Effector CD8-positive, alpha-beta T cell (primary cell): Measurements from ENCODE around the gene CSPG5.
A peak's percentile ranks its signal among the peaks of the same experiment; 100 is the strongest.

Source experiments
- DNase-seq: peaks from one replicate; lab custom pipeline; 2025; lab: John Stamatoyannopoulos, UW

Gene CSPG5

GRCh38 chr3:47588053-47588452 is 9.4 kb upstream of the CSPG5 start:
- no peak for DNase-seq

GRCh38 chr3:47586746-47587145 is 8.1 kb upstream of the CSPG5 start:
- no peak for DNase-seq

GRCh38 chr3:47583320-47584075 is 4.8 kb upstream of the CSPG5 start:
- DNase-seq: no peak

- DNase-seq: no peak
Measured at GRCh38 chr3:47581835-47582234, 3.2 kb upstream of the CSPG5 start.

GRCh38 chr3:47581422-47581821 is 2.8 kb upstream of the CSPG5 start:
- DNase-seq: no peak

- DNase-seq: no peak
Measured at GRCh38 chr3:47580481-47580880, 1.8 kb upstream of the CSPG5 start.

- no peak for DNase-seq
Measured at GRCh38 chr3:47579875-47580274, 1.2 kb upstream of the CSPG5 start.

GRCh38 chr3:47578119-47578632 is 489 bp downstream of the CSPG5 start:
- peak; percentile 27 for DNase-seq

GRCh38 chr3:47577583-47578118 is 1.0 kb downstream of the CSPG5 start:
- DNase-seq: no peak

GRCh38 chr3:47573190-47574172 is 5.2 kb downstream of the CSPG5 start:
- no peak for DNase-seq

GRCh38 chr3:47571391-47572175 is 7.1 kb downstream of the CSPG5 start:
- no peak for DNase-seq

GRCh38 chr3:47568901-47569300 is 9.8 kb downstream of the CSPG5 start:
- DNase-seq: no peak

GRCh38 chr3:47567149-47567548 is 11.5 kb downstream of the CSPG5 start:
- DNase-seq: no peak

- DNase-seq: no peak
Measured at GRCh38 chr3:47566667-47567066, 12.0 kb downstream of the CSPG5 start.

GRCh38 chr3:47565734-47566550 is 12.7 kb downstream of the CSPG5 start:
- no peak for DNase-seq

- no peak for DNase-seq
Measured at GRCh38 chr3:47556351-47556750, 22.3 kb downstream of the CSPG5 start.

GRCh38 chr3:47554335-47554734 is 24.3 kb downstream of the CSPG5 start:
- DNase-seq: no peak

- no peak for DNase-seq
Measured at GRCh38 chr3:47553407-47553806, 25.3 kb downstream of the CSPG5 start.

- no peak for DNase-seq
Measured at GRCh38 chr3:47542471-47543173, 36.0 kb downstream of the CSPG5 start.

GRCh38 chr3:47541583-47542108 is 37.0 kb downstream of the CSPG5 start:
- no peak for DNase-seq
